Ovary (tissue), 3 donors: Measurements from ENCODE around the gene NRL.

ENCODE experiments used
- CTCF ChIP-seq, 3 donors: fragments of 450-650 bp in 2 of 3; fragments of 200-600 bp in 1 of 3; IDR thresholded peaks; one replicate each; pipeline versions ENCODE4 v1.5.1 to v1.8.0; 2016 to 2022; ENCODE audit warnings: antibody characterized with exemption in 3 of 3, mild to moderate bottlenecking in 1 of 3
- POLR2A ChIP-seq: fragments of 450-650 bp; IDR thresholded peaks from one replicate; pipeline ENCODE4 v1.6.1; 2017; ENCODE audit warnings: antibody characterized with exemption, mild to moderate bottlenecking, moderate library complexity
- donor health status: DM: no; HTN: no; CAD: no.

GRCh38 chr14:24100982-24101494, 13.7 kb downstream of the NRL start:
- no peak for TF ChIP-seq CTCF (IDR thresholded peaks at IDR 0.05)
- TF ChIP-seq POLR2A = no peak
